GM19240 (cell line): ENCODE measurements around the gene KLK7.
"Not testable (repeated sequence)": the region's sequence is repeated elsewhere in the genome, so short reads cannot be mapped to it uniquely, and the experiment has no call there.

Experiments used
- DNase-seq: peaks from one replicate; pipeline ENCODE4 v3.0.0; 2011; ENCODE audit warnings: low spot score; ENCODE audit not compliant: insufficient read length

Gene KLK7

DNA sequence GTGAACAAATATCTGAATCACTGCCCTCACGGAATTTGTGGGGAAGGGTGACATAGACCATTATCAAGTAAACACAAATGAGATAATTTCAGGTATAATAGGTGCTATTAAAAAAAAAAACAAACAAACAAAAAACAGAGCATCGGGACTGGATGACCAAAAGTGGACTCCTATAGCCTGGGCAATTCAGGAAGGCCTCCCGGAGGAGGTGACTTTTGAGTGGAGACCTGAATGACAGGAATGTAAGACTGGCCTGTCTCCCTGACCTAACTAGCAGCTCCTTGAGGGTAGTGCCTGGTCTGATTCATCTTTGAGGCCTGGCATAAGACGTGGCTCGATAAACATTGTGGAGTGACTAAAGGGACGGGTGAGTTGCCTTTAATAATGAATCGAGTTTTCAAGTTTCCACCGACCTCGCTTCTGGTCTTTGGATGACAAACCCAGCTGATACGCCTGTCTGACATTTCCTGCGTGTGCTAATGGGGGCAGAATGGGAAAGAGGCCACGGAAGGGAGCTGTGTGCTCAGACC, 29.0 kb upstream of the KLK7 start:
- DNase-seq: no peak

DNA sequence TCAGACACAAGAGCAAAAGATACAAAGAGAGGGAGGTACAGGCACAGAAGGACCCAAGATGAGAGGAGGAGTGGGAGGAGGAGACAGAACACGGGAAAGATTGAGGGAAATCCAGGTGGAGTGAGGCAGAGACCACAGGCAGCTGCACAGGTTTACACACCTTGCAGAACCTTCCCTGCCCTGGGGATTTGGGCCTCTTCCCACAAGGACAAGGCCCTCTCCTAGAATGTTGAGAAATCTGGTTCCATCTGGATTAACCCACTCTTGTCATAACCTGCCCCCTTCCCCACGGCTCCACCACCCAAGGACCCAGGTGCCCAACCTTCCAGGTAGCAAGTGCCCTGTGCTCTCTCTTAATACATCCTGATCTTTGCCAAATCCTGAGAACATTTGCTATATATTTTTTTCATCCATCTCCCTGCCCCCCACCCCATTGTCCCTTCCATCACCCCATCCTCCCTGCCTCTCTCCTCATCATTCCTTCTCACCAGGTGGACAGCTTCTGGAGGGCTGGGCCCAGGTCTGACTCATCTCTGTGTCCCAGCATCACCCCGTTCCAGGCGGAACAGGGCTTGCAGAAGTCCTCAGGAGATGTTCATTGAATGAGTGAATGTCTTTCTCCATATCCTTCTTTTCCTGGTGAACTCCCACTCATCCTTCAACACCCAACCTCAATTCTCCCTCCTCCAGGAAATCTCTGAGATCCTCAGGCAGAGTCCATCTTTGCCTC, 26.5 kb upstream of the KLK7 start:
- DNase-seq: no peak

DNA sequence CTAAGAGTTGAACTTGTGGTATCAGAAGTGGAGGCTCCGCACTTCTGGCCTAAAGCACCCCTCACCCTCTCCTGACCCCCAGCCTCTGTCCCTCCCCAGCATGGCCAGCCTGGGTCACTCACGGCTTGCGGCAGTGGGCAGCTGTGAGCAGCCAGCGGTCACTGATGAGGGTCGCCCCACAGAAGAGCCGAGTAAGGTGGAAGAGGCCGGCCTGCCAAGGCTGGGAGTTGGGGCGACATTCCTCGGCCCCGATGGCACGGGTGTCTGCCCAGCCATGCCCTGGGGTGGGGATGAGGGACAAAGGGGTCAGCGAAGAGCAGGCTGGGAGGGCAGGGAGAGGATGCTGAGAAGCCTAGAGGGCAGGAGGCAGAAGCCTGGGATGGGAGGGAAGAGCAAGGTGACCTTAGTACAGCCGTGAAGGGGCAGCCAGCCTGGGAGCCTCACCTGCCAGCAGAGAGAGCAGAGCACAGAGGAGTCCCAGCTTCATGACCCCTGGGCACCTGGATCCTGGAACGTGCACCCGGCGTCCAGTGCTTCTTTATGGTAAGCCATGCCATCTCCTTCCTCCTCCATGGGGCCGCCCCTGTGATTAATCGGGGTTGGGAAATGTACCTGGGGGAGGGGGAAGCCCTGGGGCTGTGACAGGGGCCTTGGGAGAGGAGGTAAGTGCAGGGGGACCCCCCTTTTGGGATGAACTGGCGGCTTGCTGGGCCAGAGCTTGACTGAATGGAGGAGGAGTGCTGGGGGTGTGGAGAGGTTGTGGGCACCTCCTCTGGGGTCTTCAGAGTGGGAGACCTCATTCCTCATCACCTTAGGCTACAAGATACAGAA, 25.6 kb upstream of the KLK7 start:
- no peak for DNase-seq

DNA sequence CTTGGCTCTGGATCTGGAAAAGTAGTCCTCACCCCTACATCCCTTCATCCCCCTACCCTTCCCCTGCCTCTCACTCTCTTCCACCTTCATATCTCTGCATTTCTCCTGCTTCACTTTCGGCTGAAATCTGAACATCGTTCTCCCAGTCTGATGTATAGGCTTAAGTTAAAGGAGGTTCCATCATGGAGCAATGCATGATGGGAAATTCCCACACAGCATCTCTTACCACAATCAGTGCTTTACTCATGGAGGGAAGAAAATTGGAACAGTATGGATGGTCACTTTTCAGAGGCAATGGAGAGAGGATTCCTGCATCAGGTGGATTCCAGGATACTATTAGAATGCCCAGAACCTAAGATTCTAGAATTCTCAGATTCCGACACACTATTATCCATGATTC, 23.8 kb upstream of the KLK7 start:
- no peak for DNase-seq

DNA sequence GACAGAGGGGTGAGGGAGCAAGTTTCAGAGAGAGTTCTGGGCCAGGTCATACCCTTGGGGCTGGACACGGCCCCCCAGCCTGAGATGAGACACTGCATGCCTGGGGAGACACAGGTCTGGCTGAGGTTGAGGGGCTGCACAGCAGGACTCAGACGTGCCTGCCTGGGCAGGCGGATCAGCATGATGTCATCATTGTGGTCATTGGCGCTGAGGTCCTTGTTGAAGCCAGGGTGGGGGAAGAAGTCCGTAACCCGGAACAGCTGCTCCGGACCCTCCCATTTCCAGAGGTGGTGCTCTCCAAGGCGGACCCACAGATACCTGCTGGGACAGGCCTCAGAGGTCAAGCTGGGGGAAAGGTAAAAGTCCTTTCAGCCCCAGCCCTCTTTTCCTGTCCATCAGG, 22.7 kb upstream of the KLK7 start:
- DNase-seq: no peak

DNA sequence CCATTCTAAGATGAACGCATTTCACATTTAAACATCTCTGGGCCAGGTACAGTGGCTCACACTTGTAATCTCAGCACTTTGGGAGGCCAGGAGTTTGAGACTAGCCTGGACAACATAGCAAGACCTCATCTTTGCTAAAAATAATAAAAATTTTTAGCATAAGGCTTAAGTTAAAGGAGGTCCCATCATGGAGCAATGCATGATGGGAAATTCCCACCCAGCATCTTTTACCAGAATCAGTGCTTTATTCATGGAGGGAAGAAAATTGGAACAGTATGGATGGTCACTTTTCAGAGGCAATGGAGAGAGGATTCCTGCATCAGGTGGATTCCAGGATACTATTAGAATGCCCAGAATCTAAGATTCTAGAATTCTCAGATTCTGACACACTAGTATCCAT, 21.5 kb upstream of the KLK7 start:
- DNase-seq: no peak

DNA sequence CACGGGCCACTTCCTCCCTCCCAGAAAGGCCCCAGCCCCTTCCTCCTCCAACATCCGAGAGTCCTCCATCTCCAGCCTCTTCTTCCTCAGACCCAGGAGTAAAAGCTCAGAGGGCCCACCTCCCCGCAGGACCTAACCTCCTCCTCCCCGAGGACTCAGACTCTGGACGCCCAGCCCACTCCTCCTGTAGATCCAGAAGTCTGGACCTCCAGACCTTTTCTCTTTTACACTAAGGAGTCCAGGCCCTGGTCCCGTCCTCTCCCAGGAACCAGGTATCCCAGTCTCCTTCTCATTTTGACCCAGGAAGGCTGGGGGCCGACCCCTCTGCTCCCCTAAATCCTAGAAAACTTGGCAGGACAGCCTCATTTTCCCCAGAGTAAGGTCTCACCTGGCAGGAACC, 19.6 kb upstream of the KLK7 start:
- DNase-seq: no peak

DNA sequence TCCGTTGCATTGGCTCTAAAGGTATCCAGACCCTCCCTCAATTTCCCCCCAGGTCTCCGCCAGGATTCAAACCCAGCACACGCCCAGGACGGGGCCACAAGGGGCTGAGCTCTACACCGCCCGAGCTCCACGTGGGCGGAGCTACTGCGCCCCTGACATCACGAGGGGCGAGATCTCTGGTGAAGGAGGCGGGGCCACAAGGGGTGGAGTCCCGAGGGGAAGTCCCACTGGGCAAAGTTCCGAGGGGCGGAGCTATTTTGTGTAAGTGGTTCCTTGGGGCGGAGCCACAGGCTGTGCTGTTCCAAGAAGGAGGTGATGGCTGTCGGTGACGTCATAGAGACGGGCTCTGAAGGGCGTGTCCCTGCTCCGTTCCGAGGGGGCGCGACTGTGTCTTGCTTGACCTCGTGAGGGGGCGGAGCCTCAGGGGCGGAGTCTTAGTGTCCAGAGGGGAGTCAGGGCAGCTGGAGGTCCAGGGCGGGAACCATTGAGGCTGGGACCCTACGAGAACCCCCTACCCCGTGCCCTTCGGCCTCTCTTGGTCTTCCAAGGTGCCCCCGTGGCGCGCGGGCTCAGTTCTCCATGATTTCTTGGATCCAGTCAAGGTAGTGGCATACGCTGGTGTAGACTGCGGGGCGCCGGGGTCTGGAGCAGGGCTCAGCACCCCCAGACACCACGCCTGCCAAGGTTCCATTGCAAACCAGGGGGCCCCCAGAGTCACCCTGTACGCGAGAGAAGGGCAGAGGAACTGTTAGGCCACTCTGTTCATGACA, 19.0 kb upstream of the KLK7 start:
- DNase-seq: no peak

DNA sequence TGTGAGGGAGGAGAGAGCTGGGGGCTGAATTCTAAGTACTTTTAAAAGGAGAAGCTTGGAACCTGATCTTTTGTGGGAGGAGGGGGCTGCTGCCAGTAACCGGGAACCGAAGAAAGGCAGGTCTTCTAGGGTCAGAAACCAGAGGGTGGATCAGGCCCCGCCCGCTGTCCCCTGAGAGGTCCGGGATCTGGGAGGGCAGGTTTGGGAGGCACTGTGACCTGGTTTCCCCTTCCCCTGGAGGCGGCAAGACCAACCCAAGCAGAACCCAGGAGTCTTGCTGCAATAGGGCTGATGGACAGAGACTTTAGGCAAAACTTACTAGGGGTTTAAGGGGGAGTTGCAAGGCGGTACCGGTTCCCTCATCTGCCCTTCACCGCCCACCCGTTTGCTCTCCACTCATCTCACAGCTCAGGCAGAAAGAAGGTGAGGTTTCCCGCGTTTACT, 18.4 kb upstream of the KLK7 start:
- no peak for DNase-seq

DNA sequence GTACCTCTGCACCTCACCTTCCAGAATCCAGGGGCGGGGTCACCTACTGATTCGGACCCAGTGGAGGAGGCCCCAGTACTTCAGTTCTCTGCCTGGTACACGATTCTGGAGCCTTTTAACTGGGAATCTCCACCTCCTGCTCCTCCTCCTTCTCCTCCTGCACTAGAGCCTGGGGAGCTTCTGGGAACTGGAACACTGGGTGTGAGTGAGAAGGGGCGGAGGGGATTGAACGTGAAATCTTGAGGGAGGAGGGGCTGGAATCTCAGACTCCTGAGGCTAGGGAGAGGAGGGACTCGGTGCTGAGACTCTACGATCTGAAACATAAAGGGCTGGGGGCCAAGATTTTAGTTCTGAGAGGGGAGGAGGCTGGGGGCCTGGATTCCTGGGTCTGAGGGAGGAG, 17.8 kb upstream of the KLK7 start, which contains the start of gene KLK8:
Gene KLK8 (minus strand): TSS at position 90 of the 400 bp plus-strand sequence. CDS start 437 bp downstream, outside the sequence.
- no peak for DNase-seq

DNA sequence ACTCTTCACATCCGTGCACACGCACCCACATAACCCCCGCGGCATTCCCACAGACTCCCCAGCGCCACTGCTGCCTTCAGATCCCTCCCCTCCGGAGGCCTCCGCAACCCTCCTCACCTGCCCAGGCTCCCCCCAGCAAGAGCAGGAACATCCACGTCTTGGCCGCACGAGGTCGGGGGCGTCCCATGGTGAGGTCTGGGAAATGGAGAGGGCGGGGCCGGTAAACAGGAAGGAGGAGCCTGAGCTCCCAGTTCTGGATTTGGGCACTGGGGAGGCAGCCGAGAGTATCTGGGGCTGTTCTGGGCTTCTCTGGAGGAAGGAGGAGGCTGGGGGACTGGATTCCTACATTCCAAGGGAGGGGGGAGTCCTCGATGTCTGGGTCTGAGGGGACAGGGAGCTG, 17.3 kb upstream of the KLK7 start:
- no peak for DNase-seq

DNA sequence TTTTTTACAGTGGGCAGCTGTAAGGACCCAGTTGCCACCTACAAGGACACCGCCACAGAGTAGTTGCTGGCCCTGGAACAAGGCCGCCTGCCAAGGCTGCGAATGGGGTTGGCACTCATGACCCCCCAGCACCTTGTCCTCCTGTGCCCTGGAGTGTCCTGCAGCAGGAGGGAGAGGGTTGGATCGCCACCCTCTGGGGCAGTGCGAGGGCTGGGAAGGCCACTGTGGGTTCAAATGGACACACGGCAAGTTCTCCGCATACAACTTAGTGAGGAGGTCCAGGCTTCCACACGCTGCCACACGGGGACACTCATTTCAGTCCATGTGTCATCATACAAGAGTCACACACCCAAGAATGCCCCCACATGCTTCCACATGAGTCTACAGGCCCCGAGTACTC, 16.7 kb upstream of the KLK7 start:
- no peak for DNase-seq

DNA sequence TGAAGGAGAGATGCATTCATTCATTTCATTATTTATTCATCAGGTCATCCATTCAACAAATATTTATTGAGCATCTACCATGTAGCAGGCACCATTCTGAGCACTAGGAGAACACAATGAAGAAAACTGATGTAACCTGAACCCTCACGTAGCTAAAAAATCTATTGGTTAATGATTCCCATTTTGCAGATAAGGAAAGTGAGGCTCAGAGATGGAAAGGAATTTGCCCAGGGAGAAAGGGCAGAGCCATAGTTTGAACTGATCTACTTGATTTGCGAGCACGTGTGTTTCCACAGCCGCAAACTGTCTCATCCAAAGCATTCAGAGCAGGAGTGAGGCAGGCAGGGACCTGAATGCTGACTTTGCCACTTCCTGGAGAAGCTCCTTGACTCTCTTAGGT, 15.0 kb upstream of the KLK7 start:
- DNase-seq: no peak

DNA sequence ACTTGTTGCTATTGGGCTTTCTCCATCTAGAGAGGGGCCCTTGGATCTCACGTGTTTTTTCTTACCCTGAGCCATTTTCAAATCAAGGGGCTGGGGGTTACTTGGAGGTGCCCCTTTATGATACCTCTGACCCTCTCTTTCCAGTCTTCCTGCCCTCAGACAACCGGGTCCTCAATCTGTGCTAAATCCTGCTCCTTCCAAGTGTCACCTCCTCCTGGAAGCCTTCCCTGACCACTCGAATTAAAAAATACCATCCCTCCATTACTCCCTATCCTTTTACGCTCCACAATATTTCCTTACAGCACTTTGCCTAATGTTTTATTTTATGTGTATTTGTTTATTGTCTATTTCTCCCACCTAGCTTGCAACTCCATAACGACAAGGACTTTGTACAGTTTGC, 14.3 kb upstream of the KLK7 start:
- DNase-seq: no peak

DNA sequence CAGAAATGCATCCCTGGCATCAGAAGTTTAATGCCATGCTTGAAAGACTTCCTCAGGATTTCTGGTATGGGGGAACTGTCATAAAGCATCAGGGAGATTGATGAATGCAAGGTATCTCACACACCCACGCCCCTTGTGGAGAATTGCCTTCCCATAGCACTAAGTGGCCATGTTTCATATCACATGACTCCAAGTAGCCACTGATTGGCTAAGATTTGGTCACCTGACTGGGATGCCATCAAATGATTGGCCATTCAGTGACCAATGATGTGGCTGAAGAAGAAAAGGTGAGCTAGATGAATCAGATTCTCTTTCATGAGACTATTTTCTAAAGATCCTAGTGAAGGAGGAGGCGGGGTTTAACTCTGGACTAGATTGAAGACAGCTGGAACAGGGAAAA, 10.4 kb upstream of the KLK7 start:
- DNase-seq: no peak

DNA sequence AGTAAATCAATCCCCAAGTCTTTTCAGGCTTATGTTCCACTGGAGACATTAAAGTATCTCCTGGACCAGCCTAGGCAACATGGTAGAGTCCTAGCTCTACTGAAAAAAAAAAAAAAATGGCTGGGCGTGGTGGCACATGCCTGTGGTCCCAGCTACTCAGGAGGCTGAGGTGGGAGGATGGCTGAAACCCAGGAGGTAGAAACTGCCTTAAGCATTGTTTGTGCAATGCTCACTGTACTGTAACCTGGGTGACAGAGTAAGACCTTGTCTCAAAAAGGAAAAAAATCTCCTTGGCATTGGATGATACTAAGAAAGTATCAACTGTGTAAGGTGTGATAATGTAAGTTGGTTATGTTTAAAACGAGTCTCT, 8.9 kb upstream of the KLK7 start:
- DNase-seq: no peak

DNA sequence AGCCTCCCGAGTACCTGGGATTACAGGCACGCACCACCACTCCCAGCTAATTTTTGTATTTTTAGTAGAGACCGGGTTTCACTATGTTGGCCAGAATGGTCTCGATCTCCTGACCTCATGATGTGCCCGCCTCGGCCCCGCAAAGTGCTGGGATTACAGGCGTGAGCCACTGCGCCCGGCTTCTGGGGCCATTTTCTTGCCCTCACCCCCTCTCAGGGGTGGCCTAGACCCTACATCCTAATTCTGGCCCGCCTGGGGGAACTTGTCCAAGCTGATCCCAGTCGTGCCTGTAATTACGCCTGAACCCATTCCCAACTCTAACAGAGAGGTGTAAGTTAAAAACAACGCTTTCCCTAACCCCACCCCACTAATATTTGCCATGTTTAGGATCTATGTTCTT, 699 bp upstream of the KLK7 start:
- DNase-seq: not testable (repeated sequence)

DNA sequence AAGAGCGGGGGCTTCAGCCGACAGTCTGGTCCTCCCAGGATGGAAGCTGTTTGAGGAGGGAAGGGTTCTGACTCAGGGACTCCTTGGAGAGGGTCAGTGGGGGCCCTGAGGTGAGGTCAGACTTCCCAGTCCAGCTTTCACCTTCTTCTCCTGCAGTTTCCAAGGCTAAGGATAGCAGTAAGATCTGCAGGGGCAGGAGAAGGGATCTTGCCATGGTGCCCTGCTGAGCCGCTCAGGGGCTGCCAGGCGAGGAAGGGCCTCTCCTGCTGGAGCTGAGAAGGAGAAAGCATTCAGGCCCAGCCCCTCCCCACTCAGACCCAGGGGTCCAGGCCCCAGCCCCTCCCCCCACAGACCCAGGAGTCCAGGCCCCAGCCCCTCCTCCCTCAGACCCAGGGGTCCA, 1.5 kb downstream of the KLK7 start:
- no peak for DNase-seq

DNA sequence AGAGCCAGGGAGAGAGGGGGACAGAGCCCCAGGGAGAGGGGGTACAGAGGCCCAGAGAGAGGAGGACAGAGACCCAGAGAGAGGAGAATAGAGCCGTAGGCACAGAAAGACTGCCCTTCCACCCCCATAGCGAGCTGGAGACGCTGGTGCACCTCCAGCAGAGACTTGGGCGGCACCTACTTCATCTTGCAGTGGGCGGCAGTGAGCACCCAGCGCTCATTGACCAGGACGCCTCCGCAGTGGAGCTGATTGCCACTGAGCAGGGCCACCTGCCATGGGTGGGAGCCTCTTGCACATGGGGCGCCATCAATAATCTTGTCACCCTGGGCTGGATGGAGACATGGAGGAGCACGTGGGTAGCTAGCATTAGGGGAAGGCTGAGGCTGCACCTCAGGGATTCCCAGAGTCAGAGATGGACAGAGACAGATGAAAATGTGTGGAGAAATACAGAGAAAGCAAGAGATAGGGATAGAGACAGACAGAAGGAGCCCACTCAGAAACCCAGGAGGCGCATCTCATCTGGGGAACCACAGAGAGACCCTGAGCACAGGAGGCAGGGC, 2.0 kb downstream of the KLK7 start:
- no peak for DNase-seq

DNA sequence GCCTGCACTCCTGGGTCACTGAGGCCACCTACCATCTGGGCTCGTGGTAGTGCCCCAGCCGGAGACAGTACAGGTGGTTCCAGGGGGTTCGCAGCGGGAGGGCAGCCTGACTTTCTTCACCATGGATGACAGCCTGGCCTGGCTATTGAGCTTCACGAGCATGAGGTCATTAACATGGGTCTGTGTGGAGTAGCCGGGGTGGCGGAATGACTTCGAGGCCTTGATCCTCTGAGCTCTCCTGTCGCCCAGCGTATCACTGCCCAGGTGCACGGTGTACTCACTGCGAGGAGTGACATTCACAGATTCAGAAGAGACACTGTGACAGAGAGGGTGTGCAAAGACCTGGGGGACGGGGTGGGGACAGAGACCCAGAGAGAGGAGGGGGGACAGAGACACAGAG, 3.5 kb downstream of the KLK7 start:
- no peak for DNase-seq

DNA sequence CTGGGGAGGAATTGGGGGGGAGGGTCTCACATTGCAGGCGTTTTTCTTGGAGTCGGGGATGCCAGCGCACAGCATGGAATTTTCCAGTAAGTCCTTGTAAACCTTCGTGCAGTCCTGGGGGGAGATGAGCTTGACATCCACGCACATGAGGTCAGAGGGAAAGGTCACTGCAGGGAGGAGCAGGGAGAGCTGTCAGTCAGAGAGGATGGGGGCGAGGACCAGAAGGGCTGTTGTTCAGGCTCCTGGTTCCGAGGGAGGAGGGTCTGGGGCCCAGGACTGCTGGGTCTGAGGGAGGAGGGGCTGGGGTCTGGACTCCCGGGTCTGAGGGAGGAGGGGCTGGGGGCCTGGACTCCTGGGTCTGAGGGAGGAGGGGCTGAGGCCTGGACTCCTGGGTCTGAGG, 4.0 kb downstream of the KLK7 start:
- DNase-seq: no peak
